Activated T-cell treated with anti-CD3 and anti-CD28 coated beads for 4 hours (primary cell): ENCODE results near the gene NR2F1-AS1.
"Not testable (repeated sequence)": the region's sequence is repeated elsewhere in the genome, so short reads cannot be mapped to it uniquely, and the experiment has no call there.

Source experiments
- DNase-seq: peaks from one replicate; pipeline ENCODE4 v3.0.0-alpha.2; 2020

The NR2F1-AS1 gene

GRCh38 chr5:93575461-93576414 lies 5.3 kb downstream of the NR2F1-AS1 start:
- DNase-seq = no peak

GRCh38 chr5:93574491-93575305 lies 6.3 kb downstream of the NR2F1-AS1 start:
- no peak for DNase-seq

- no peak for DNase-seq
Measured at GRCh38 chr5:93573354-93574351, 7.4 kb downstream of the NR2F1-AS1 start.

- DNase-seq = no peak
Measured at GRCh38 chr5:93572608-93573353, 8.2 kb downstream of the NR2F1-AS1 start.

GRCh38 chr5:93572101-93572607 lies 8.9 kb downstream of the NR2F1-AS1 start:
- DNase-seq = no peak

GRCh38 chr5:93571114-93571949 lies 9.7 kb downstream of the NR2F1-AS1 start:
- no peak for DNase-seq

- DNase-seq = no peak
Measured at GRCh38 chr5:93570294-93571113, 10.5 kb downstream of the NR2F1-AS1 start.

- DNase-seq = no peak
Measured at GRCh38 chr5:93569300-93570160, 11.5 kb downstream of the NR2F1-AS1 start.

GRCh38 chr5:93567424-93567823 lies 13.6 kb downstream of the NR2F1-AS1 start:
- no peak for DNase-seq

- no peak for DNase-seq
Measured at GRCh38 chr5:93566091-93566490, 14.9 kb downstream of the NR2F1-AS1 start.

- no peak for DNase-seq
Measured at GRCh38 chr5:93557021-93557604, 23.9 kb downstream of the NR2F1-AS1 start.

GRCh38 chr5:93549594-93549993 lies 31.4 kb downstream of the NR2F1-AS1 start:
- DNase-seq = not testable (repeated sequence)

- no peak for DNase-seq
Measured at GRCh38 chr5:93545872-93546271, 35.1 kb downstream of the NR2F1-AS1 start.

GRCh38 chr5:93532370-93532769 lies 48.6 kb downstream of the NR2F1-AS1 start:
- no peak for DNase-seq

GRCh38 chr5:93521815-93522214 lies 59.2 kb downstream of the NR2F1-AS1 start:
- DNase-seq = not testable (repeated sequence)

- no peak for DNase-seq
Measured at GRCh38 chr5:93519740-93520139, 61.3 kb downstream of the NR2F1-AS1 start.

- DNase-seq = no peak
Measured at GRCh38 chr5:93517828-93518227, 63.2 kb downstream of the NR2F1-AS1 start.

GRCh38 chr5:93513298-93513697 lies 67.7 kb downstream of the NR2F1-AS1 start:
- no peak for DNase-seq
